ENCODE measurements around the gene GOLGA6L10.

DNA sequence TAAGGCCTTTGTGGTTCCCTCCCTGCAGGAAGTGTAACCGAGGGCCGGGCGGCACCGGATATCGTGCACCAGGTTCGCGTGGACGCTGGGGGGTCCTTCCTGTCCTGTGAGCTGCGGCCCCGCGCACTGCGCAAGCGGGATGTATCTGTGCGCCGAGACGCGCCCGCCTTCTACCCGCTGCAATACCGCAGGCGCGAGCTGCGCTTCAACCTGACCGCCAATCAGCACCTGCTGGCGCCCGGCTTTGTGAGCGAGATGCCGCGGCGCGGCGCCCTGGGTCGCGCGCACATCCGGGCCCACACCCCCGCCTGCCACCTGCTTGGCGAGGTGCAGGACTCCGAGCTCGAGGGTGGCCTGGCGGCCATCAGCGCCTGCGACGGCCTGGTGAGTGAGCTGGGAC, 50.8 kb downstream of the GOLGA6L10 start:
- TF ChIP-seq, protein P1, sequence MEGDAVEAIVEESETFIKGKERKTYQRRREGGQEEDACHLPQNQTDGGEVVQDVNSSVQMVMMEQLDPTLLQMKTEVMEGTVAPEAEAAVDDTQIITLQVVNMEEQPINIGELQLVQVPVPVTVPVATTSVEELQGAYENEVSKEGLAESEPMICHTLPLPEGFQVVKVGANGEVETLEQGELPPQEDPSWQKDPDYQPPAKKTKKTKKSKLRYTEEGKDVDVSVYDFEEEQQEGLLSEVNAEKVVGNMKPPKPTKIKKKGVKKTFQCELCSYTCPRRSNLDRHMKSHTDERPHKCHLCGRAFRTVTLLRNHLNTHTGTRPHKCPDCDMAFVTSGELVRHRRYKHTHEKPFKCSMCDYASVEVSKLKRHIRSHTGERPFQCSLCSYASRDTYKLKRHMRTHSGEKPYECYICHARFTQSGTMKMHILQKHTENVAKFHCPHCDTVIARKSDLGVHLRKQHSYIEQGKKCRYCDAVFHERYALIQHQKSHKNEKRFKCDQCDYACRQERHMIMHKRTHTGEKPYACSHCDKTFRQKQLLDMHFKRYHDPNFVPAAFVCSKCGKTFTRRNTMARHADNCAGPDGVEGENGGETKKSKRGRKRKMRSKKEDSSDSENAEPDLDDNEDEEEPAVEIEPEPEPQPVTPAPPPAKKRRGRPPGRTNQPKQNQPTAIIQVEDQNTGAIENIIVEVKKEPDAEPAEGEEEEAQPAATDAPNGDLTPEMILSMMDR (conservative IDR thresholded peaks at IDR 0.05), result no peak
- no peak for TF ChIP-seq ZFX (IDR thresholded peaks at IDR 0.05)

Data from C4-2B (cell line).